Trophoblast cell (in vitro differentiated cells and primary cell): ENCODE data around the gene YY1.

ENCODE experiments used
- DNase-seq, 2 donors: peaks; one replicate each; pipeline ENCODE4 v3.0.0-alpha.2; 2016
- H2AFZ ChIP-seq: 2 replicates; pipeline ENCODE4 v1.6.1; 2013; ENCODE audit warnings: low read length, moderate library complexity, mild to moderate bottlenecking; ENCODE audit not compliant: insufficient read depth, poor library complexity
- H2AK5ac ChIP-seq: 2 replicates; pipeline ENCODE4 v1.6.1; 2013; ENCODE audit warnings: mild to moderate bottlenecking, low read length
- H2BK120ac ChIP-seq: 2 replicates; pipeline ENCODE4 v1.6.1; 2013; ENCODE audit warnings: low read length, mild to moderate bottlenecking, moderate library complexity; ENCODE audit not compliant: insufficient read depth, poor library complexity
- H2BK12ac ChIP-seq: 2 replicates; pipeline ENCODE4 v1.6.1; 2013; ENCODE audit warnings: mild to moderate bottlenecking, low read length, moderate library complexity
- H2BK5ac ChIP-seq: 2 replicates; pipeline ENCODE4 v1.6.1; 2013; ENCODE audit warnings: low read length, low read depth, moderate library complexity, mild to moderate bottlenecking; ENCODE audit not compliant: poor library complexity
- H3K14ac ChIP-seq: 2 replicates; pipeline ENCODE4 v1.6.1; 2013; ENCODE audit warnings: mild to moderate bottlenecking, low read length
- H3K18ac ChIP-seq: 2 replicates; pipeline ENCODE4 v1.6.1; 2013; ENCODE audit warnings: mild to moderate bottlenecking, low read length
- H3K23ac ChIP-seq: 2 replicates; pipeline ENCODE4 v1.6.1; 2013; ENCODE audit warnings: low read length
- H3K27ac ChIP-seq: 2 replicates; pipeline ENCODE4 v1.5.1; 2013; ENCODE audit warnings: low read depth, mild to moderate bottlenecking, inconsistent platforms, low read length, moderate library complexity
- H3K27me3 ChIP-seq: 2 replicates; pipeline ENCODE4 v1.6.1; 2013; ENCODE audit warnings: inconsistent platforms, mild to moderate bottlenecking, low read length, moderate library complexity; ENCODE audit not compliant: insufficient read depth
- H3K36me3 ChIP-seq, 2 experiments: 1 replicate in 1 of 2; 2 replicates in 1 of 2; pipeline ENCODE4 v1.6.1; 2013; ENCODE audit warnings: low read length in 2 of 2, mild to moderate bottlenecking in 2 of 2, moderate library complexity in 1 of 2; ENCODE audit not compliant: insufficient read depth in 2 of 2, control insufficient read depth in 1 of 2
- H3K4ac ChIP-seq: 2 replicates; pipeline ENCODE4 v1.6.1; 2013; ENCODE audit warnings: low read depth, mild to moderate bottlenecking, low read length, moderate library complexity
- H3K4me1 ChIP-seq, 2 experiments: 1 replicate in 1 of 2; 2 replicates in 1 of 2; pipeline ENCODE4 v1.6.1; 2013; ENCODE audit warnings: low read length in 2 of 2, mild to moderate bottlenecking in 2 of 2, moderate library complexity in 1 of 2; ENCODE audit not compliant: insufficient read depth in 2 of 2, control insufficient read depth in 1 of 2
- H3K4me2 ChIP-seq: 2 replicates; pipeline ENCODE4 v1.6.1; 2013; ENCODE audit warnings: inconsistent platforms, mild to moderate bottlenecking, low read length, moderate library complexity
- H3K4me3 ChIP-seq: 2 replicates; pipeline ENCODE4 v1.5.1; 2013; ENCODE audit warnings: mild to moderate bottlenecking, low read depth, low read length, inconsistent platforms
- H3K79me1 ChIP-seq: one replicate; pipeline ENCODE4 v1.6.1; 2013; ENCODE audit warnings: low read length
- H3K79me2 ChIP-seq: 2 replicates; pipeline ENCODE4 v1.6.1; 2013; ENCODE audit warnings: low read length, mild to moderate bottlenecking; ENCODE audit not compliant: control insufficient read depth, insufficient read depth, poor library complexity
- H3K9ac ChIP-seq: 2 replicates; pipeline ENCODE4 v1.6.1; 2013; ENCODE audit warnings: mild to moderate bottlenecking, low read length
- H3K9me3 ChIP-seq: 2 replicates; pipeline ENCODE4 v1.6.1; 2013; ENCODE audit warnings: low read depth, mild to moderate bottlenecking, control low read depth, inconsistent platforms, low read length; ENCODE audit not compliant: insufficient read depth
- H4K12ac ChIP-seq: 2 replicates; pipeline ENCODE4 v1.6.1; 2013; ENCODE audit warnings: low read depth, mild to moderate bottlenecking, low read length, moderate library complexity
- H4K8ac ChIP-seq: 2 replicates; pipeline ENCODE4 v1.6.1; 2013; ENCODE audit warnings: low read depth, mild to moderate bottlenecking, low read length, moderate library complexity
- H4K91ac ChIP-seq: one replicate; pipeline ENCODE4 v1.6.1; 2013; ENCODE audit warnings: low read depth, mild to moderate bottlenecking, low read length, moderate library complexity
- WGBS: extraction: QIAGEN DNeasy Blood & Tissue Kit; methylation state at CpG from one replicate; pipeline ENCODE4 v1.1.7; 2013; ENCODE audit warnings: missing lambda C conversion rate; ENCODE audit not compliant: insufficient read length, insufficient coverage; ENCODE audit errors: extremely low coverage; 5-methylcytosine and 5-hydroxymethylcytosine counted together

Gene YY1

GRCh38 chr14:100317389-100317788 is 78.4 kb downstream of the YY1 start:
- Histone ChIP-seq H3K18ac (no peak overlapping the region), H3K79me1 (no peaks in the 10 kb centered on the region), H2BK5ac (no peak overlapping the region), H3K9me3 (peaks cover 4% of the 10 kb centered on the region), H3K9ac (no peak overlapping the region), H4K12ac (no peak overlapping the region), H4K8ac (no peak overlapping the region), H3K23ac (no peak overlapping the region), H3K27me3 (no peaks in the 10 kb centered on the region), H2BK120ac (no peak overlapping the region), H2AFZ (no peak overlapping the region), H3K4me1 (peaks cover 2% of the 10 kb centered on the region in 2 experiments), H2AK5ac (no peak overlapping the region), H3K14ac (no peak overlapping the region), H3K4me3 (no peak overlapping the region), H3K36me3 (no peaks in the 10 kb centered on the region), H2BK12ac (no peak overlapping the region), H3K79me2 (no peaks in the 10 kb centered on the region), H3K4me2 (no peak overlapping the region), H4K91ac (no peak overlapping the region), H3K4ac (no peak overlapping the region), H3K27ac (no peak overlapping the region)
- WGBS: no CpG with 5 or more reads among the region's 6 CpGs
- no peak for DNase-seq

DNA sequence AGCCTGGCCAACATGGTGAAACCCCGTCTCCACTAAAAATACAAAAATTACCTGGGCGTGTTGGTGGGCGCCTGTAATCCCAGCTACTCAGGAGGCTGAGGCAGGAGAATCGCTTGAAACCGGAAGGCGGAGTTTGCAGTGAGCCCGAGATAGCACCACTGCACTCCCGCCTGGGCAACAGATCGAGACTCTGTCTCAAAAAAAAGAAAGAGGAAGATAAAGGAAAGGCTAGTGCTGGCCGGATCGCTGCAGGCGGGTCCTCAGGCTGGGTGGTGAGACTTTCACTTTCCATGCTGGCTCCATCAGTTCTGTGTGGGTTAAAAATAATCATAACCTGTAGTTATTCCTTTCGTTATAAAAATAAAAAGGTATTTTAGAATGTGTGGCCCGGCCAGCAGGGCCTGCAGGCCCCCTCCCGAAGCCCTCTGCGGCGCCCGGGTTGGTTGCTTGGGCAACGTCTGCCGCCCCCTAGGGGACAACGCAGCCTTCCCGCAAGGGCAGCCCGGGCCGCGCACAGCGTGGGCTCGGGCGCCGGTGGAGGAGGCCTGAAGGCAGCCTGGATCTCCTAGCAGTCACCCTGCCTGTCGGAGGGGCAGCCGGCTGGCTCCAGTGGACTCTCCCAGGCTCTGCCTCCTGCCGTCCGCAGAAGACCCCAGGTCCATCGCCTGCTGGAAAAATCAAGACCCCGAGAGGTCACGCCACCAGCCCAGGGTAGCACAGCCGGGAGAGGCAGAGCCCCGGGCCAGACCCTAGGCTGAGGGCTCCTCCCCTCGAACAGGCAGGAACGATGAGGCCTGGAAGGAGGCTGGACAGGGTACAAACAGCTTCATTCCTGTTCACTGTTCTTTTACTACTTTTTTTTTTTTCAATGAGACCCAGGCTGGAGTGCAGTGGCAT is 79.2 kb downstream of the YY1 start:
- WGBS: no CpG with 5 or more reads among the region's 40 CpGs
- no peaks in the 10 kb centered on the region for H3K36me3 ChIP-seq

DNA sequence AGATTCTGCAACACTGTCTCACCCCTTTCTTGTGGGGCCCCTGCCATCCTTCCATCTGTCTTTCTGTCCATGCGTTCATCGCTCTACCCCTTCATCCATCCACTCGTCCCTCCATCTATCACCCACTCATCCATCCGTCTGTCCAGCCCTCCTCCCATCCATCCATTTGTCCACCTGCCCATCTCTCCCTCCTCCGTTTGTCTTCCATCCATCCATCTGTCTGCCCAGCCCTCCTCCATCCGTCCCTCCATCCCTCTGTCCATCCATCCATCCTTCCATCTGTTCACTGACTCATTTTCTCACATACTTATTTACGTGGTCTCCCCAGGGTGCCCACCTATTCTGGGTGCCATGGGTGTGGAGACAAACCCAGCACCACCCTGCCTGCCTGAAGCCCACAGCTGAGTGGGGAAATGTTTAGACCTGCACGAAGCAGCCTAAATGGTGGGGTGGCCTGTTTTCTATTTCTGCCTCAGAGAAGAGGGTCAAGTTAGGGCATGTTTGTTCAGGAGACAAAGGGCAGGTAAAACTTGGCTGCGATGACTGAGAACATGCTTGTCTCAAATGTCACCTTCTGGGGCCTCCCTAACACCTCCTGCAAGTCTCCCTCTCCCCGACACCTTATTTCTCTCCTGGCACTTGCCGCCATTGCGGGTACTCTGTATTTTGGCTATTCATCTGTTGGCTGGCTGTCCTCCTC is 81.4 kb downstream of the YY1 start:
- Histone ChIP-seq H3K14ac (no peak overlapping the region), H3K79me2 (no peaks in the 10 kb centered on the region), H2BK120ac (no peak overlapping the region), H4K8ac (no peak overlapping the region), H4K91ac (no peak overlapping the region), H3K4me3 (no peak overlapping the region), H3K36me3 (no peaks in the 10 kb centered on the region), H3K27ac (no peak overlapping the region), H3K79me1 (no peaks in the 10 kb centered on the region), H3K9ac (no peak overlapping the region), H3K9me3 (no peaks in the 10 kb centered on the region), H2AFZ (no peak overlapping the region), H2BK5ac (no peak overlapping the region), H3K27me3 (no peaks in the 10 kb centered on the region), H3K4me2 (no peak overlapping the region), H2AK5ac (no peak overlapping the region), H3K4me1 (peaks cover 0 to 2% of the 10 kb centered on the region in 2 experiments), H3K23ac (no peak overlapping the region), H3K4ac (no peak overlapping the region), H2BK12ac (no peak overlapping the region), H3K18ac (no peak overlapping the region), H4K12ac (no peak overlapping the region)
- no peak for DNase-seq
- WGBS: 100% methylated on average over 4 of the region's 12 CpGs

More for the DNA sequence above, 79.2 kb downstream of the YY1 start:
- H3K79me2 ChIP-seq: no peaks in the 10 kb centered on the region
- H3K4me1 ChIP-seq: peaks cover 0 to 2% of the 10 kb centered on the region in 2 experiments
- H3K9ac ChIP-seq: no peak overlapping the region
- peaks cover 4% of the 10 kb centered on the region for H3K9me3 ChIP-seq
- H2BK12ac ChIP-seq: peak overlapping the region; percentile 5
- H3K18ac ChIP-seq: no peak overlapping the region
- no peak overlapping the region for H3K4me2 ChIP-seq
- no peak overlapping the region for H4K8ac ChIP-seq
- H3K4me3 ChIP-seq: no peak overlapping the region
- H3K23ac ChIP-seq: no peak overlapping the region
- no peak overlapping the region for H4K12ac ChIP-seq
- no peak overlapping the region for H3K27ac ChIP-seq
- H2AK5ac ChIP-seq: no peak overlapping the region
- no peak overlapping the region for H2BK120ac ChIP-seq
- no peak overlapping the region for H3K4ac ChIP-seq
- H3K79me1 ChIP-seq: no peaks in the 10 kb centered on the region
- peak; percentile 57 to 78 for DNase-seq
- peak overlapping the region; percentile 43 for H2AFZ ChIP-seq
- no peak overlapping the region for H3K14ac ChIP-seq
- H3K27me3 ChIP-seq: no peaks in the 10 kb centered on the region
- no peak overlapping the region for H2BK5ac ChIP-seq
- H4K91ac ChIP-seq: no peak overlapping the region

- H2BK12ac ChIP-seq: no peak overlapping the region
- no peak overlapping the region for H4K12ac ChIP-seq
- DNase-seq: no peak
- no peak overlapping the region for H3K23ac ChIP-seq
- H3K27ac ChIP-seq: no peak overlapping the region
- H3K9ac ChIP-seq: no peak overlapping the region
- no peak overlapping the region for H2BK120ac ChIP-seq
- no peaks in the 10 kb centered on the region for H3K36me3 ChIP-seq
- no peak overlapping the region for H3K4ac ChIP-seq
- H3K4me3 ChIP-seq: no peak overlapping the region
- no peak overlapping the region for H4K91ac ChIP-seq
- no CpG with 5 or more reads among the region's 9 CpGs for WGBS
- no peaks in the 10 kb centered on the region for H3K79me2 ChIP-seq
- no peak overlapping the region for H2BK5ac ChIP-seq
- H3K4me1 ChIP-seq: peaks cover 0 to 2% of the 10 kb centered on the region in 2 experiments
- H3K79me1 ChIP-seq: no peaks in the 10 kb centered on the region
- no peak overlapping the region for H2AK5ac ChIP-seq
- H4K8ac ChIP-seq: no peak overlapping the region
- H3K18ac ChIP-seq: no peak overlapping the region
- H3K9me3 ChIP-seq: no peaks in the 10 kb centered on the region
- no peak overlapping the region for H3K4me2 ChIP-seq
- H3K14ac ChIP-seq: no peak overlapping the region
- no peak overlapping the region for H2AFZ ChIP-seq
- no peaks in the 10 kb centered on the region for H3K27me3 ChIP-seq
Observed at GRCh38 chr14:100321473-100322137, 82.7 kb downstream of the YY1 start.
